PC-3 (cell line): ENCODE measurements around the gene CBFA2T2. TPM values are rescaled to one million over a fixed set of nuclear protein-coding genes. Genes with fewer than 3 reads are reported as not detected.

Experiments used
- ATAC-seq: fragments of 200-7000 bp; cut with Tn5 transposase; 2 replicates; pipeline ENCODE4 v1.9.1; 2020; ENCODE audit warnings: mild to moderate bottlenecking, moderate library complexity
- BruUV-seq: library from RNA; stranded (reverse); fragments of 400-500 nt; replicated peaks from 2 replicates; lab custom pipeline; 2021; lab: Mats Ljungman, UMichigan
- CTCF ChIA-PET: fragments of 300-600 bp; sonication (Branson Sonifier 250); formaldehyde crosslinking; loops from one replicate; lab custom pipeline; 2022; ENCODE audit warnings: antibody characterized with exemption; lab: Charles Lee
- POLR2A ChIA-PET: fragments of 300-600 bp; sonication (Branson Sonifier 250); formaldehyde crosslinking; loops from one replicate; lab custom pipeline; 2022; ENCODE audit warnings: antibody characterized with exemption; ENCODE audit not compliant: unreplicated experiment; lab: Charles Lee
- DNase-seq: peaks from one replicate; pipeline ENCODE4 v3.0.0-alpha.2; 2015
- H2AFZ ChIP-seq: fragments of 300-600 bp; sonication (generic); 2 replicates; pipeline ENCODE4 v1.6.0; 2016; ENCODE audit warnings: antibody characterized with exemption, low read length
- H3F3A ChIP-seq: fragments of 300-600 bp; sonication (generic); one replicate; pipeline ENCODE4 v1.6.0; 2017; ENCODE audit warnings: antibody characterized with exemption, low read length, control low read depth, mild to moderate bottlenecking; ENCODE audit not compliant: unreplicated experiment
- H3K27ac ChIP-seq: fragments of 300-600 bp; sonication (generic); 2 replicates; pipeline ENCODE4 v1.5.1; 2016; ENCODE audit warnings: mild to moderate bottlenecking, low read length
- H3K27me3 ChIP-seq: fragments of 300-600 bp; sonication (generic); 2 replicates; pipeline ENCODE4 v1.6.1; 2016; ENCODE audit warnings: low read length, mixed read lengths
- H3K36me3 ChIP-seq: fragments of 300-600 bp; sonication (generic); 2 replicates; pipeline ENCODE4 v1.6.1; 2016; ENCODE audit warnings: low read depth, mixed run types, low read length, mixed read lengths
- H3K4me1 ChIP-seq: fragments of 300-600 bp; sonication (generic); 2 replicates; pipeline ENCODE4 v1.5.1; 2016; ENCODE audit warnings: low read length; ENCODE audit not compliant: insufficient read depth
- H3K4me2 ChIP-seq: fragments of 300-600 bp; sonication (generic); 2 replicates; pipeline ENCODE4 v1.6.0; 2016; ENCODE audit warnings: low read length
- H3K4me3 ChIP-seq: fragments of 300-600 bp; sonication (generic); 2 replicates; pipeline ENCODE4 v1.5.1; 2016; ENCODE audit warnings: mild to moderate bottlenecking, low read length, mixed read lengths
- H3K79me2 ChIP-seq: fragments of 300-600 bp; sonication (generic); 2 replicates; pipeline ENCODE4 v1.6.1; 2017; ENCODE audit warnings: low read length, mixed read lengths
- H3K9ac ChIP-seq: fragments of 300-600 bp; sonication (generic); 2 replicates; pipeline ENCODE4 v1.6.0; 2016; ENCODE audit warnings: mild to moderate bottlenecking, low read length
- H3K9me2 ChIP-seq: fragments of 300-600 bp; sonication (generic); replicated peaks from 2 replicates; pipeline ENCODE4 v1.6.1; 2016; ENCODE audit warnings: mixed run types, low read length, mixed read lengths
- H3K9me3 ChIP-seq: fragments of 300-600 bp; sonication (generic); 2 replicates; pipeline ENCODE4 v1.6.1; 2016; ENCODE audit warnings: low read length, mixed read lengths
- H4K20me1 ChIP-seq: fragments of 300-600 bp; sonication (generic); 2 replicates; pipeline ENCODE4 v1.6.1; 2016; ENCODE audit warnings: low read length, mixed read lengths
- CTCF ChIP-seq: fragments of 300-600 bp; sonication (generic); conservative IDR thresholded peaks from 2 replicates; pipeline ENCODE4 v1.5.1; 2017; ENCODE audit warnings: antibody characterized with exemption, low read depth, mild to moderate bottlenecking, low read length
- EZH2 ChIP-seq: fragments of 300-600 bp; sonication (generic); IDR thresholded peaks from one replicate; pipeline ENCODE4 v1.6.1; 2017; ENCODE audit warnings: antibody characterized with exemption, mild to moderate bottlenecking, low read length; ENCODE audit not compliant: unreplicated experiment
- EZH2phosphoT487 ChIP-seq: fragments of 300-600 bp; sonication (generic); IDR thresholded peaks from 2 replicates; pipeline ENCODE4 v1.6.1; 2018; ENCODE audit warnings: mild to moderate bottlenecking, antibody characterized with exemption, low read length, borderline replicate concordance
- intact Hi-C: fragments of 100-400 bp; cut with micrococcal nuclease; formaldehyde crosslinking; loops from 2 replicates; pipeline ENCODE4 v1.9.0; 2023
- total RNA-seq: library from RNA; depleted of rRNA; stranded (reverse); fragments of >200 nt; gene quantifications from 2 replicates; pipeline ENCODE4 v1.2.3, GENCODE V29; 2014

The CBFA2T2 gene
- total RNA-seq, 1 experiment from 2014 or later = 9.7 TPM

- CTCF ChIA-PET = no interaction called here
- H3K4me2 ChIP-seq = no peak overlapping the region
- H3K27me3 ChIP-seq = no peaks in the 10 kb centered on the region
- intact Hi-C loops = no loop called here
- H3K9ac ChIP-seq = no peak overlapping the region
- H3K9me2 ChIP-seq = no peaks in the 10 kb centered on the region
- H3K4me1 ChIP-seq = peaks cover 21% of the 10 kb centered on the region
- ATAC-seq (no peak), DNase-seq (no peak)
- H3K4me3 ChIP-seq = no peak overlapping the region
- H3K9me3 ChIP-seq = no peaks in the 10 kb centered on the region
- no peak overlapping the region for H2AFZ ChIP-seq
- POLR2A ChIA-PET = no interaction called here
- H3K27ac ChIP-seq = no peak overlapping the region
- no peaks in the 10 kb centered on the region for H3K36me3 ChIP-seq
- no peaks in the 10 kb centered on the region for H3F3A ChIP-seq
- no peaks in the 10 kb centered on the region for H4K20me1 ChIP-seq
- 0 out of 2 replicates have a peak, but pooled peaks cover 4% of the 10 kb centered on the region for H3K79me2 ChIP-seq
- TF ChIP-seq EZH2 = no peak
- no peak for TF ChIP-seq CTCF
- BruUV-seq = no TSS peak
Measured at GRCh38 chr20:33566781-33567603, 77.1 kb downstream of the CBFA2T2 start.

GRCh38 chr20:33567949-33568348, 78.1 kb downstream of the CBFA2T2 start:
- H3K9me3 ChIP-seq = no peaks in the 10 kb centered on the region
- H3K9me2 ChIP-seq = no peaks in the 10 kb centered on the region
- H3K4me1 ChIP-seq = peaks cover 12% of the 10 kb centered on the region
- ChIA-PET CTCF (no interaction called here), POLR2A (no interaction called here)
- no peak overlapping the region for H3K4me2 ChIP-seq
- H3K9ac ChIP-seq = no peak overlapping the region
- H3K27me3 ChIP-seq = no peaks in the 10 kb centered on the region
- no peaks in the 10 kb centered on the region for H4K20me1 ChIP-seq
- H3F3A ChIP-seq = no peaks in the 10 kb centered on the region
- TF ChIP-seq EZH2phosphoT487 = no peak
- no peak for TF ChIP-seq EZH2
- no peak for TF ChIP-seq CTCF
- no TSS peak for BruUV-seq
- no peak overlapping the region for H2AFZ ChIP-seq
- no peak overlapping the region for H3K4me3 ChIP-seq
- DNase-seq (no peak), ATAC-seq (no peak)
- no peaks in the 10 kb centered on the region for H3K79me2 ChIP-seq
- H3K27ac ChIP-seq = no peak overlapping the region
- no peaks in the 10 kb centered on the region for H3K36me3 ChIP-seq
- intact Hi-C loops = no loop called here

- H3K9ac ChIP-seq = no peak overlapping the region
Measured at GRCh38 chr20:33568378-33568777, 78.5 kb downstream of the CBFA2T2 start.

More at GRCh38 chr20:33568378-33568777, 78.5 kb downstream of the CBFA2T2 start:
- Histone ChIP-seq H3F3A (no peaks in the 10 kb centered on the region), H3K9me2 (no peaks in the 10 kb centered on the region), H3K27ac (no peak overlapping the region), H3K79me2 (no peaks in the 10 kb centered on the region), H3K4me1 (peaks cover 12% of the 10 kb centered on the region), H3K4me2 (no peak overlapping the region), H3K27me3 (no peaks in the 10 kb centered on the region), H4K20me1 (no peaks in the 10 kb centered on the region), H2AFZ (no peak overlapping the region), H3K4me3 (no peak overlapping the region), H3K9me3 (no peaks in the 10 kb centered on the region), H3K36me3 (no peaks in the 10 kb centered on the region)
- no TSS peak for BruUV-seq
- DNase-seq (no peak), ATAC-seq (no peak)
- ChIA-PET CTCF (no interaction called here), POLR2A (interaction anchor here (1.0 kb wide), 1 partner anchor 79 kb away, joined by 3 read pairs; the partner anchor contains the start of gene CBFA2T2)
- TF ChIP-seq EZH2 (no peak), CTCF (no peak), EZH2phosphoT487 (no peak)
- intact Hi-C loops = no loop called here
